Hepatocyte (in vitro differentiated cells): ENCODE data around the gene TTC38. TPM values are rescaled to one million over a fixed set of nuclear protein-coding genes. Genes with fewer than 3 reads are reported as not detected.

Source experiments
- DNase-seq: peaks from one replicate; pipeline ENCODE4 v3.0.0-alpha.2; 2016; ENCODE audit warnings: low spot score
- H2AFZ ChIP-seq: fragments of 200-600 bp; sonication (generic); 2 replicates; pipeline ENCODE4 v1.6.0; 2016; ENCODE audit warnings: antibody characterized with exemption, mild to moderate bottlenecking
- H3K27ac ChIP-seq: fragments of 200-600 bp; sonication (generic); 2 replicates; pipeline ENCODE4 v1.5.1; 2016; ENCODE audit warnings: mild to moderate bottlenecking
- H3K27me3 ChIP-seq: fragments of 200-600 bp; sonication (generic); 2 replicates; pipeline ENCODE4 v1.6.1; 2016
- H3K36me3 ChIP-seq: fragments of 200-600 bp; sonication (generic); replicated peaks from 2 replicates; pipeline ENCODE4 v1.5.1; 2016; ENCODE audit warnings: low read depth; ENCODE audit not compliant: insufficient read depth
- H3K4me1 ChIP-seq: fragments of 200-600 bp; sonication (generic); 2 replicates; pipeline ENCODE4 v1.5.1; 2016; ENCODE audit warnings: mild to moderate bottlenecking, moderate library complexity; ENCODE audit not compliant: insufficient read depth
- H3K4me2 ChIP-seq: fragments of 200-600 bp; sonication (generic); 2 replicates; pipeline ENCODE4 v1.6.0; 2016
- H3K4me3 ChIP-seq: fragments of 200-600 bp; sonication (generic); 2 replicates; pipeline ENCODE4 v1.5.1; 2016; ENCODE audit warnings: mild to moderate bottlenecking
- H3K79me2 ChIP-seq: fragments of 200-600 bp; sonication (generic); 2 replicates; pipeline ENCODE4 v1.6.0; 2017; ENCODE audit warnings: mild to moderate bottlenecking
- H3K9me2 ChIP-seq: fragments of 200-600 bp; sonication (generic); replicated peaks from 2 replicates; pipeline ENCODE4 v1.6.0; 2017; ENCODE audit warnings: mild to moderate bottlenecking; ENCODE audit not compliant: insufficient read depth
- H3K9me3 ChIP-seq: fragments of 200-600 bp; sonication (generic); 2 replicates; pipeline ENCODE4 v1.5.1; 2016; ENCODE audit warnings: low read depth, mild to moderate bottlenecking
- H4K20me1 ChIP-seq: fragments of 200-600 bp; sonication (generic); 2 replicates; pipeline ENCODE4 v1.6.0; 2016; ENCODE audit warnings: mild to moderate bottlenecking; ENCODE audit not compliant: insufficient read depth, poor library complexity, severe bottlenecking
- CTCF ChIP-seq: fragments of 200-600 bp; sonication (generic); IDR thresholded peaks from 2 replicates; pipeline ENCODE4 v1.5.1; 2016; ENCODE audit warnings: antibody characterized with exemption, mild to moderate bottlenecking; ENCODE audit not compliant: poor library complexity
- EZH2 ChIP-seq: fragments of 200-600 bp; sonication (generic); IDR thresholded peaks from 2 replicates; pipeline ENCODE4 v1.6.1; 2016; ENCODE audit warnings: antibody characterized with exemption, mild to moderate bottlenecking, borderline replicate concordance
- EZH2phosphoT487 ChIP-seq: fragments of 200-600 bp; sonication (generic); IDR thresholded peaks from one replicate; pipeline ENCODE4 v1.6.1; 2018; ENCODE audit warnings: antibody characterized with exemption, mild to moderate bottlenecking, low read depth, moderate library complexity; ENCODE audit not compliant: unreplicated experiment, severe bottlenecking
- WGBS: methylation state at CpG from one replicate; pipeline ENCODE4 v1.1.6; 2016; ENCODE audit warnings: low lambda C conversion rate; ENCODE audit errors: missing lambda C conversion rate; 5-methylcytosine and 5-hydroxymethylcytosine counted together
- polyA plus RNA-seq: library from polyadenylated mRNA; unstranded; fragments of >200 nt; fragmentation: Nextera tagmentation; extraction: Ambion mirVana; gene quantifications from 2 replicates; pipeline ENCODE4 v1.2.1, GENCODE V29; 2016
- total RNA-seq: library from RNA; depleted of rRNA; stranded (reverse); fragments of >200 nt; gene quantifications from 2 replicates; pipeline ENCODE4 v1.2.3, GENCODE V29; 2014

The TTC38 gene
- total and polyA plus RNA-seq, 2 experiments from 2014 or later: 48.3 to 85.8 TPM

- Histone ChIP-seq H4K20me1 (no peaks in the 10 kb centered on the region), H3K9me3 (no peaks in the 10 kb centered on the region), H2AFZ (no peak overlapping the region), H3K27ac (no peak overlapping the region), H3K4me2 (no peak overlapping the region), H3K4me3 (no peak overlapping the region), H3K79me2 (no peaks in the 10 kb centered on the region), H3K9me2 (no peaks in the 10 kb centered on the region), H3K36me3 (no peaks in the 10 kb centered on the region), H3K4me1 (no peaks in the 10 kb centered on the region), H3K27me3 (no peaks in the 10 kb centered on the region)
- DNase-seq: no peak
- 95% methylated on average over 18 of the region's 20 CpGs for WGBS
- TF ChIP-seq EZH2: no peak
- no peak for TF ChIP-seq EZH2phosphoT487
- no peak for TF ChIP-seq CTCF
Measured at GRCh38 chr22:46239261-46240048, 28.4 kb upstream of the TTC38 start.

- H3K9me2 ChIP-seq: no peaks in the 10 kb centered on the region
- no peaks in the 10 kb centered on the region for H3K27me3 ChIP-seq
- H2AFZ ChIP-seq: no peak overlapping the region
- no peak overlapping the region for H3K27ac ChIP-seq
- no peaks in the 10 kb centered on the region for H3K79me2 ChIP-seq
- H4K20me1 ChIP-seq: no peaks in the 10 kb centered on the region
- TF ChIP-seq EZH2 (no peak), CTCF (no peak), EZH2phosphoT487 (no peak)
- WGBS: 98% methylated on average over 2 of the region's 2 CpGs
- DNase-seq: no peak
- H3K4me3 ChIP-seq: no peak overlapping the region
- H3K9me3 ChIP-seq: no peaks in the 10 kb centered on the region
- no peaks in the 10 kb centered on the region for H3K36me3 ChIP-seq
- H3K4me2 ChIP-seq: no peak overlapping the region
- no peaks in the 10 kb centered on the region for H3K4me1 ChIP-seq
Measured at GRCh38 chr22:46240073-46240472, 27.7 kb upstream of the TTC38 start.

GRCh38 chr22:46240506-46240905, 27.3 kb upstream of the TTC38 start:
- no peak overlapping the region for H2AFZ ChIP-seq
- H3K4me3 ChIP-seq: no peak overlapping the region
- H3K4me2 ChIP-seq: no peak overlapping the region
- H4K20me1 ChIP-seq: no peaks in the 10 kb centered on the region
- no peaks in the 10 kb centered on the region for H3K36me3 ChIP-seq
- no peaks in the 10 kb centered on the region for H3K27me3 ChIP-seq
- WGBS: 94% methylated on average over 6 of the region's 6 CpGs
- no peak for TF ChIP-seq EZH2phosphoT487
- no peak for TF ChIP-seq CTCF
- no peak for TF ChIP-seq EZH2
- no peak overlapping the region for H3K27ac ChIP-seq
- DNase-seq: no peak
- no peaks in the 10 kb centered on the region for H3K9me3 ChIP-seq
- H3K4me1 ChIP-seq: no peaks in the 10 kb centered on the region
- H3K9me2 ChIP-seq: no peaks in the 10 kb centered on the region
- H3K79me2 ChIP-seq: no peaks in the 10 kb centered on the region
